ENCODE measurements around the gene ATOH8.

DNA sequence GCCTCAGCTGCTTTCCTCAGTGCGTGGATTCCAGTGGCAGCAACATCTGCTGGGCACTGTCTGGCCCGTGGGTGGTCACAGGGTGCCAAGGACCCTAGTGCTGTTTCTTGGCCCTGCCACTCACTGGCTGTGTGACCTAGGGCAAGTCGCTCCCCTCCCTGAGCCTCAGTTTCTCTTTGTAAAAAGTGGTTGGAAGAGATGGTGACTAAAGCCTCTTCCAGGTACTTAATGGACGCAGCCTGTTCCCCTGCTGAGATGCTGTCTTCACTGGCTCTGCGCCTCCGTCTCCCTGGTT, 42.2 kb downstream of the ATOH8 start:
- TF ChIP-seq, protein P1, sequence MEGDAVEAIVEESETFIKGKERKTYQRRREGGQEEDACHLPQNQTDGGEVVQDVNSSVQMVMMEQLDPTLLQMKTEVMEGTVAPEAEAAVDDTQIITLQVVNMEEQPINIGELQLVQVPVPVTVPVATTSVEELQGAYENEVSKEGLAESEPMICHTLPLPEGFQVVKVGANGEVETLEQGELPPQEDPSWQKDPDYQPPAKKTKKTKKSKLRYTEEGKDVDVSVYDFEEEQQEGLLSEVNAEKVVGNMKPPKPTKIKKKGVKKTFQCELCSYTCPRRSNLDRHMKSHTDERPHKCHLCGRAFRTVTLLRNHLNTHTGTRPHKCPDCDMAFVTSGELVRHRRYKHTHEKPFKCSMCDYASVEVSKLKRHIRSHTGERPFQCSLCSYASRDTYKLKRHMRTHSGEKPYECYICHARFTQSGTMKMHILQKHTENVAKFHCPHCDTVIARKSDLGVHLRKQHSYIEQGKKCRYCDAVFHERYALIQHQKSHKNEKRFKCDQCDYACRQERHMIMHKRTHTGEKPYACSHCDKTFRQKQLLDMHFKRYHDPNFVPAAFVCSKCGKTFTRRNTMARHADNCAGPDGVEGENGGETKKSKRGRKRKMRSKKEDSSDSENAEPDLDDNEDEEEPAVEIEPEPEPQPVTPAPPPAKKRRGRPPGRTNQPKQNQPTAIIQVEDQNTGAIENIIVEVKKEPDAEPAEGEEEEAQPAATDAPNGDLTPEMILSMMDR (IDR thresholded peaks at IDR 0.05) = no peak
- TF ChIP-seq POLR2A (IDR thresholded peaks at IDR 0.05) = no peak

Data from thyroid gland (tissue), 4 donors.